H1 (cell line): ENCODE results near the gene DNAH8. TPM values are rescaled to one million over a fixed set of nuclear protein-coding genes. Genes with fewer than 3 reads are reported as not detected.

Source experiments
- CTCF ChIA-PET: fragments of 300-600 bp; sonication (Branson Sonifier 250); formaldehyde crosslinking; loops from one replicate; lab custom pipeline; 2021; ENCODE audit not compliant: partially characterized antibody; lab: Charles Lee
- POLR2A ChIA-PET: fragments of 300-600 bp; sonication (Branson Sonifier 250); formaldehyde crosslinking; loops from one replicate; lab custom pipeline; 2021; ENCODE audit warnings: inconsistent platforms; ENCODE audit not compliant: partially characterized antibody; lab: Charles Lee
- DNase-seq, 2 experiments: peaks; one replicate each; pipeline versions ENCODE4 v3.0.0 to v3.0.0-alpha.2; 2010 to 2022; ENCODE audit warnings: low spot score in 2 of 2, low read depth in 1 of 2, mixed read lengths in 1 of 2
- FAIRE-seq: peaks from 2 replicates; lab custom pipeline; 2011; peaks lifted over from hg19 to GRCh38; lab: Jason Lieb, UNC
- H2AFZ ChIP-seq: 2 replicates; pipeline ENCODE4 v1.8.1; 2012; ENCODE audit warnings: low read length, inconsistent platforms
- H2AK5ac ChIP-seq: 2 replicates; pipeline ENCODE4 v1.6.1; 2013; ENCODE audit warnings: low read depth, low read length
- H2BK120ac ChIP-seq: replicated peaks from 2 replicates; pipeline ENCODE3; 2013; ENCODE audit warnings: low read depth, low read length, inconsistent platforms
- H2BK12ac ChIP-seq: 2 replicates; pipeline ENCODE4 v1.6.1; 2013; ENCODE audit warnings: low read depth, low read length
- H2BK15ac ChIP-seq: 2 replicates; pipeline ENCODE4 v1.6.1; 2013; ENCODE audit warnings: low read length
- H2BK20ac ChIP-seq: 2 replicates; pipeline ENCODE4 v1.6.1; 2013; ENCODE audit warnings: low read length
- H2BK5ac ChIP-seq: 2 replicates; pipeline ENCODE4 v1.6.1; 2013; ENCODE audit warnings: low read depth, low read length
- H3K14ac ChIP-seq: 2 replicates; pipeline ENCODE4 v1.6.1; 2013; ENCODE audit warnings: inconsistent platforms; ENCODE audit not compliant: insufficient read length
- H3K18ac ChIP-seq: 2 replicates; pipeline ENCODE4 v1.6.1; 2013; ENCODE audit warnings: low read length; ENCODE audit errors: extremely low read depth
- H3K23ac ChIP-seq: 2 replicates; pipeline ENCODE4 v1.6.1; 2013; ENCODE audit warnings: inconsistent platforms; ENCODE audit not compliant: insufficient read length
- H3K23me2 ChIP-seq: 2 replicates; pipeline ENCODE4 v1.6.1; 2013; ENCODE audit warnings: low read depth, low read length
- H3K27ac ChIP-seq: 2 replicates; pipeline ENCODE4 v1.6.1; 2011; ENCODE audit warnings: low read depth, low read length, inconsistent platforms
- H3K27me3 ChIP-seq, 4 experiments: replicated peaks in 1 of 4; 1 replicate in 1 of 4; 2 replicates in 3 of 4; pipeline versions ENCODE4 v1.6.1 to v1.8.1; 2011 to 2013; ENCODE audit warnings: low read length in 3 of 4, mild to moderate bottlenecking in 3 of 4, inconsistent platforms in 2 of 4, mixed read lengths in 2 of 4, moderate library complexity in 1 of 4; ENCODE audit not compliant: control insufficient read depth in 3 of 4, insufficient read depth in 3 of 4; ENCODE audit errors: extremely low read depth in 1 of 4
- H3K36me3 ChIP-seq, 4 experiments: 2 replicates each; pipeline versions ENCODE4 v1.6.1 to v1.8.1; 2011 to 2013; ENCODE audit warnings: mild to moderate bottlenecking in 4 of 4, low read length in 3 of 4, moderate library complexity in 2 of 4, control low read depth in 1 of 4, inconsistent platforms in 1 of 4; ENCODE audit not compliant: insufficient read depth in 4 of 4, control insufficient read depth in 2 of 4
- H3K4ac ChIP-seq: replicated peaks from 2 replicates; pipeline ENCODE3; 2013; ENCODE audit warnings: low read length, low read depth, mixed read lengths, inconsistent platforms; ENCODE audit not compliant: insufficient read length
- H3K4me1 ChIP-seq, 4 experiments: replicated peaks in 1 of 4; 1 replicate in 1 of 4; 2 replicates in 3 of 4; pipeline versions ENCODE4 v1.6.1 to v1.8.1; 2011 to 2013; ENCODE audit warnings: low read length in 3 of 4, inconsistent platforms in 2 of 4, mixed read lengths in 1 of 4; ENCODE audit not compliant: insufficient read depth in 4 of 4, control insufficient read depth in 3 of 4
- H3K4me2 ChIP-seq, 2 experiments: 2 replicates each; pipeline versions ENCODE4 v1.6.1 to v1.8.1; 2011 to 2013; ENCODE audit warnings: low read depth in 2 of 2, low read length in 2 of 2, control low read depth in 1 of 2, inconsistent platforms in 1 of 2, mild to moderate bottlenecking in 1 of 2; ENCODE audit not compliant: insufficient read depth in 1 of 2
- H3K4me3 ChIP-seq, 4 experiments: fragments of 200-600, 300-600 bp in 1 of 4; sonication (generic), shearing (Covaris generic), sonication (Bioruptor Twin) in 1 of 4; 2 replicates each; pipeline versions ENCODE4 v1.5.1 to v1.8.1; 2011 to 2016; ENCODE audit warnings: low read length in 4 of 4, low read depth in 3 of 4, control low read depth in 2 of 4, inconsistent platforms in 2 of 4, mild to moderate bottlenecking in 2 of 4, mixed read lengths in 1 of 4, moderate library complexity in 1 of 4; ENCODE audit not compliant: insufficient read depth in 2 of 4; ENCODE audit errors: extremely low read depth in 1 of 4
- H3K56ac ChIP-seq: replicated peaks from 2 replicates; pipeline ENCODE3; 2013; ENCODE audit warnings: low read depth, mild to moderate bottlenecking, mixed read lengths, low read length, inconsistent platforms; ENCODE audit not compliant: insufficient read length
- H3K79me1 ChIP-seq: 2 replicates; pipeline ENCODE4 v1.6.1; 2013; ENCODE audit warnings: low read depth, low read length, control low read depth
- H3K79me2 ChIP-seq, 2 experiments: 2 replicates each; pipeline versions ENCODE4 v1.6.1 to v1.8.1; 2012 to 2013; ENCODE audit warnings: low read length in 2 of 2, mild to moderate bottlenecking in 2 of 2, inconsistent platforms in 1 of 2; ENCODE audit not compliant: insufficient read depth in 2 of 2, control insufficient read depth in 1 of 2
- H3K9ac ChIP-seq, 4 experiments: replicated peaks in 1 of 4; 1 replicate in 1 of 4; 2 replicates in 3 of 4; pipeline versions ENCODE4 v1.6.1 to v1.8.1; 2011 to 2013; ENCODE audit warnings: low read depth in 3 of 4, low read length in 3 of 4, control low read depth in 2 of 4, mild to moderate bottlenecking in 2 of 4, moderate library complexity in 2 of 4, inconsistent platforms in 1 of 4; ENCODE audit errors: extremely low read depth in 1 of 4
- H3K9me3 ChIP-seq, 2 experiments: 2 replicates each; pipeline versions ENCODE4 v1.6.1 to v1.8.1; 2012 to 2013; ENCODE audit warnings: mild to moderate bottlenecking in 2 of 2, moderate library complexity in 2 of 2, control low read depth in 1 of 2, inconsistent platforms in 1 of 2, low read depth in 1 of 2, low read length in 1 of 2, mixed read lengths in 1 of 2; ENCODE audit not compliant: insufficient read depth in 2 of 2
- H4K20me1 ChIP-seq, 2 experiments: replicated peaks in 1 of 2; 2 replicates each; pipeline versions ENCODE3 to v1.8.1; 2011 to 2013; ENCODE audit warnings: inconsistent platforms in 2 of 2, low read length in 2 of 2, mild to moderate bottlenecking in 1 of 2; ENCODE audit not compliant: insufficient read depth in 2 of 2, control insufficient read depth in 1 of 2
- H4K5ac ChIP-seq: 2 replicates; pipeline ENCODE4 v1.6.1; 2013; ENCODE audit warnings: low read length, low read depth, mixed read lengths, inconsistent platforms; ENCODE audit not compliant: insufficient read length
- H4K8ac ChIP-seq: 2 replicates; pipeline ENCODE4 v1.8.0; 2013; ENCODE audit warnings: mild to moderate bottlenecking, moderate library complexity, low read length, inconsistent platforms; ENCODE audit not compliant: insufficient read depth; ENCODE audit errors: extremely low read depth
- H4K91ac ChIP-seq: replicated peaks from 2 replicates; pipeline ENCODE3; 2013; ENCODE audit warnings: low read length, mixed read lengths, inconsistent platforms; ENCODE audit not compliant: insufficient read length
- GTF2F1 ChIP-seq: IDR thresholded peaks from 2 replicates; pipeline ENCODE4 v1.6.1; 2012; ENCODE audit warnings: low read depth, low read length, improper control_type of control experiment, borderline replicate concordance
- JUN ChIP-seq: IDR thresholded peaks from 2 replicates; pipeline ENCODE4 v1.6.1; 2011; ENCODE audit warnings: low read depth, mild to moderate bottlenecking, improper control_type of control experiment, low read length
- POU5F1 ChIP-seq: IDR thresholded peaks from 2 replicates; pipeline ENCODE4 v1.6.1; 2011; ENCODE audit warnings: low read depth, mild to moderate bottlenecking, low read length, moderate library complexity
- TCF12 ChIP-seq: IDR thresholded peaks from 2 replicates; pipeline ENCODE4 v1.6.1; 2011; ENCODE audit warnings: low read depth, mild to moderate bottlenecking, low read length
- TEAD4 ChIP-seq: IDR thresholded peaks from 2 replicates; pipeline ENCODE4 v1.6.1; 2012; ENCODE audit warnings: low read depth, low read length, inconsistent platforms, mixed read lengths
- WGBS, 2 experiments: shearing (Covaris generic) in 1 of 2; methylation state at CpG; one replicate each; pipeline versions ENCODE4 v1.1.6 to v1.1.7; 2013 to 2015; ENCODE audit warnings: low lambda C conversion rate in 2 of 2, mixed read lengths in 2 of 2, inconsistent platforms in 1 of 2, low coverage in 1 of 2, missing lambda C conversion rate in 1 of 2; ENCODE audit not compliant: insufficient replicate concordance in 2 of 2, insufficient coverage in 1 of 2, insufficient read length in 1 of 2; ENCODE audit errors: extremely low coverage in 1 of 2, missing lambda C conversion rate in 1 of 2; 5-methylcytosine and 5-hydroxymethylcytosine counted together
- polyA plus RNA-seq, 7 experiments: library from polyadenylated mRNA; depleted of rRNA in 3 of 7; stranded (reverse) in 5 of 7; unstranded in 2 of 7; fragments of >200 nt in 5 of 7; fragments of 200-250 nt in 2 of 7; gene quantifications; 1 replicate in 5 of 7; 2 replicates in 1 of 7; 4 replicates in 1 of 7; pipeline versions ENCODE4 v1.2.1 to v1.2.3, GENCODE V29; 2011 to 2013; ENCODE audit warnings: missing spikeins in 2 of 7, mixed read lengths in 2 of 7
- total RNA-seq: library from RNA; stranded (reverse); fragmentation: NEBNext Ultra II Directional; extraction: Animal tissue kit (Norgen Biotek cat#: 25700); gene quantifications from 2 replicates; pipeline ENCODE4 v1.2.1, GENCODE V29; 2021

DNAH8 gene
- total and polyA plus RNA-seq, 2 of the 8 experiments (the other 6 are each of a cell fraction or from before 2014, with no cell fraction given), result under 0.01 TPM; not detected in 1

- no peak for DNase-seq
- CTCF ChIA-PET, result interaction anchor here (1.2 to 2.1 kb wide), 2 partner anchors 12 to 14 kb away, joined by 3 to 9 read pairs; no protein-coding TSS in a partner anchor
Measured at GRCh38 chr6:38860041-38860440, 144.9 kb downstream of the DNAH8 start.

More at GRCh38 chr6:38860041-38860440, 144.9 kb downstream of the DNAH8 start:
- H3K27me3 ChIP-seq, result no peaks in the 10 kb centered on the region
- no peak overlapping the region for H2BK15ac ChIP-seq
- no peak overlapping the region for H2BK5ac ChIP-seq
- POLR2A ChIA-PET, result no interaction called here
- no peak overlapping the region for H2BK20ac ChIP-seq
- H3K56ac ChIP-seq, result no peak overlapping the region
- TF ChIP-seq TEAD4 (no peak), POU5F1 (no peak), GTF2F1 (no peak), JUN (no peak), TCF12 (no peak)
- no peaks in the 10 kb centered on the region for H3K79me2 ChIP-seq
- no peak overlapping the region for H3K14ac ChIP-seq
- H4K5ac ChIP-seq, result no peak overlapping the region
- no peaks in the 10 kb centered on the region for H4K20me1 ChIP-seq
- FAIRE-seq, result no peak
- no peaks in the 10 kb centered on the region for H3K79me1 ChIP-seq
- H2BK12ac ChIP-seq, result no peak overlapping the region
- H2BK120ac ChIP-seq, result no peak overlapping the region
- no peak overlapping the region for H4K8ac ChIP-seq
- H3K18ac ChIP-seq, result no peak overlapping the region
- H3K9me3 ChIP-seq, result no peaks in the 10 kb centered on the region
- no peak overlapping the region for H3K4ac ChIP-seq
- no peaks in the 10 kb centered on the region for H3K23me2 ChIP-seq
- H3K4me3 ChIP-seq, result no peak overlapping the region
- H3K23ac ChIP-seq, result no peak overlapping the region
- no peak overlapping the region for H3K27ac ChIP-seq
- no peak overlapping the region for H2AFZ ChIP-seq
- no peak overlapping the region for H2AK5ac ChIP-seq
- no peak overlapping the region for H3K9ac ChIP-seq
- no peak overlapping the region for H4K91ac ChIP-seq
- no peak overlapping the region for H3K4me2 ChIP-seq
- H3K36me3 ChIP-seq, result no peaks in the 10 kb centered on the region
- H3K4me1 ChIP-seq, result no peaks in the 10 kb centered on the region
- 84% methylated on average over 2 of the region's 2 CpGs; no CpG with 5 or more reads in 1 of the 2 experiments for WGBS, 2 experiments
